DND-41 (cell line): ENCODE results near the gene NAA80.
A peak's percentile ranks its signal among the peaks of the same experiment; 100 is the strongest.

Source experiments
- ATAC-seq: fragments of 200-7000 bp; cut with Tn5 transposase; 3 replicates; pipeline ENCODE4 v1.9.1; 2021; ENCODE audit warnings: low read depth; ENCODE audit not compliant: insufficient read depth
- DNase-seq: peaks from one replicate; pipeline ENCODE4 v3.0.0-alpha.2; 2020
- H2AFZ ChIP-seq: 2 replicates; pipeline ENCODE4 v1.6.0; 2012; ENCODE audit warnings: low read depth, low read length
- H3K27ac ChIP-seq: 2 replicates; pipeline ENCODE4 v1.5.1; 2012; ENCODE audit warnings: low read length, inconsistent platforms
- H3K27me3 ChIP-seq: fragments of 200-600 bp; sonication (generic); 2 replicates; pipeline ENCODE4 v1.6.0; 2012; ENCODE audit warnings: low read length, mild to moderate bottlenecking, inconsistent platforms; ENCODE audit not compliant: insufficient read depth, poor library complexity
- H3K36me3 ChIP-seq: 2 replicates; pipeline ENCODE4 v1.5.1; 2012; ENCODE audit warnings: low read length, inconsistent platforms; ENCODE audit not compliant: insufficient read depth
- H3K4me1 ChIP-seq: 2 replicates; pipeline ENCODE4 v1.5.1; 2012; ENCODE audit warnings: mild to moderate bottlenecking, low read length; ENCODE audit not compliant: insufficient read depth
- H3K4me2 ChIP-seq: 2 replicates; pipeline ENCODE4 v1.6.0; 2012; ENCODE audit warnings: mild to moderate bottlenecking, moderate library complexity, low read length, inconsistent platforms; ENCODE audit not compliant: insufficient read depth
- H3K4me3 ChIP-seq, 2 experiments: fragments of 200-600 bp in 1 of 2; shearing (Covaris generic) in 1 of 2; 2 replicates each; pipeline ENCODE4 v1.5.1; 2012 to 2016; ENCODE audit warnings: inconsistent platforms in 2 of 2, low read length in 2 of 2, mild to moderate bottlenecking in 2 of 2, low read depth in 1 of 2, moderate library complexity in 1 of 2
- H3K79me2 ChIP-seq: 2 replicates; pipeline ENCODE4 v1.6.0; 2012; ENCODE audit warnings: low read length, inconsistent platforms; ENCODE audit not compliant: insufficient read depth
- H3K9ac ChIP-seq: 2 replicates; pipeline ENCODE4 v1.6.0; 2012; ENCODE audit warnings: low read depth, mild to moderate bottlenecking, inconsistent platforms, low read length, moderate library complexity
- H3K9me3 ChIP-seq: 2 replicates; pipeline ENCODE4 v1.5.1; 2012; ENCODE audit warnings: low read length, moderate library complexity, mild to moderate bottlenecking, inconsistent platforms; ENCODE audit not compliant: insufficient read depth, severe bottlenecking
- H4K20me1 ChIP-seq: 2 replicates; pipeline ENCODE4 v1.6.0; 2012; ENCODE audit warnings: low read length; ENCODE audit not compliant: insufficient read depth
- EZH2 ChIP-seq: IDR thresholded peaks from 3 replicates; pipeline ENCODE4 v1.6.1; 2012; ENCODE audit warnings: borderline replicate concordance, low read depth, mild to moderate bottlenecking, moderate library complexity, low read length, inconsistent platforms; ENCODE audit not compliant: severe bottlenecking
- TF ChIP-seq, protein P1 (sequence below): IDR thresholded peaks from 2 replicates; pipeline ENCODE4 v1.5.1; 2012; ENCODE audit warnings: borderline replicate concordance, low read length, moderate library complexity, mild to moderate bottlenecking; ENCODE audit not compliant: poor library complexity, severe bottlenecking; ENCODE audit errors: extremely low read depth

NAA80 gene

DNA sequence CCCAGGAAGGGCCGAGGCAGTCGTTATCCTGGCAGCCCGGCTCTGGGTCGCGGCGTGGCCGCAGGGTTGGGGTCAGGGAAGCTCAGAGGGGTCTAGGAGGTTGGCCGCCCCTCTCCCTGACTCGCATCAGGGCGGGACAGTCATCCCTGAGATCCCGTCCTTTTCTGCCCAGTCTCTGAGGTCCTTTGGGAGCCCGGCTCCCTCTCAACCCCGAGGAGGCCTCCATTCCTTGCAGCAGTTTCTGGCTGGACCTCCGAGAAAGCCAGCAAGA is 22.8 kb upstream of the NAA80 start:
- Histone ChIP-seq H3K27me3 (no peaks in the 10 kb centered on the region), H3K4me3 (peak overlapping the region in 1 of 2 experiments; percentile 74; a peak in 2 of 4 replicates), H3K27ac (peak overlapping the region; percentile 100), H2AFZ (peak overlapping the region; percentile 100), H3K4me1 (peaks cover 56% of the 10 kb centered on the region), H3K79me2 (peaks cover 37% of the 10 kb centered on the region), H4K20me1 (peaks cover 20% of the 10 kb centered on the region; the same call in 1 of the 2 replicates), H3K4me2 (peak overlapping the region; percentile 78), H3K9ac (peak overlapping the region; percentile 62), H3K9me3 (no peaks in the 10 kb centered on the region), H3K36me3 (peaks cover 56% of the 10 kb centered on the region)
- ATAC-seq (no peak), DNase-seq (no peak)
- TF ChIP-seq, protein P1, sequence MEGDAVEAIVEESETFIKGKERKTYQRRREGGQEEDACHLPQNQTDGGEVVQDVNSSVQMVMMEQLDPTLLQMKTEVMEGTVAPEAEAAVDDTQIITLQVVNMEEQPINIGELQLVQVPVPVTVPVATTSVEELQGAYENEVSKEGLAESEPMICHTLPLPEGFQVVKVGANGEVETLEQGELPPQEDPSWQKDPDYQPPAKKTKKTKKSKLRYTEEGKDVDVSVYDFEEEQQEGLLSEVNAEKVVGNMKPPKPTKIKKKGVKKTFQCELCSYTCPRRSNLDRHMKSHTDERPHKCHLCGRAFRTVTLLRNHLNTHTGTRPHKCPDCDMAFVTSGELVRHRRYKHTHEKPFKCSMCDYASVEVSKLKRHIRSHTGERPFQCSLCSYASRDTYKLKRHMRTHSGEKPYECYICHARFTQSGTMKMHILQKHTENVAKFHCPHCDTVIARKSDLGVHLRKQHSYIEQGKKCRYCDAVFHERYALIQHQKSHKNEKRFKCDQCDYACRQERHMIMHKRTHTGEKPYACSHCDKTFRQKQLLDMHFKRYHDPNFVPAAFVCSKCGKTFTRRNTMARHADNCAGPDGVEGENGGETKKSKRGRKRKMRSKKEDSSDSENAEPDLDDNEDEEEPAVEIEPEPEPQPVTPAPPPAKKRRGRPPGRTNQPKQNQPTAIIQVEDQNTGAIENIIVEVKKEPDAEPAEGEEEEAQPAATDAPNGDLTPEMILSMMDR = no peak
- no peak for TF ChIP-seq EZH2

DNA sequence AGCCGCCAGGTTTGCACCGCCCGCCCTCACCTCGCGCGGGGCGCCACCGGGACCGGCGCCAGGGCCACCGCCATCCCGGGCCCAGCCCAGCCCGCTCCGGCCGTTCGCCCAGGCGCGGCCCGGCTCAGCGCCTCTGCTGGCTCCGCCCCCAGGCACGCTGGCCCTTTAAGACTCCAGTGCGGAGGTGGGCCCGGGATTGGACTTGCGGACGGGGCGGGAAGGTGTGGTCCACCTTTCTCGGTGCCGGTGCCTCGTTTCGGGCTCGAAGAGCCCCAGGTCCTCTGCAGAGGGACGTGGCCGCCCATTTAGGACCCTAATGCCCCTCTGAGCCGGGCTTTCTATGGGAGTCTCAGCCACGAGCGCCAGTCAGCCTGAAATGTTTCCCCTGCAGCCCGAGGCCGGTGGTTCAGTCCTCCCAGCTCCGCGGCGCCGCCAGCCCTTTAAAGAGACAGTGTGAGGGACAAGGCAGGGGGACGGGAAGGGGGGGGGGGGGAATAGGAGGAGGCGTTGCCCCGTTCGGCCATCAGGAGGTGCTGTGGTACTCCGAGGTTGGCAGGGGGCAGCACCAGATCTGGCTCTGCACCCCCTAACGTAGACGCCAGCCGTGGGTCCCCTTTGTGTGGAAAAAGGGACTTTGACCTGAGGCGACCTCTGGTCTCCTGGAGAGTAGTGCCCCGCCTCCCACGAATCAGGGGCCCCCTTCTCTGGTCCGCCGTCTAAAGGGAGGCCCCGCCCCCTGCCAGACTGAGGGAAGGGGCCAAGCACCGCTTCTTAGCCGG is 22.3 kb upstream of the NAA80 start:
- Histone ChIP-seq H3K79me2 (peaks cover 32% of the 10 kb centered on the region), H3K27me3 (no peaks in the 10 kb centered on the region), H2AFZ (peak overlapping the region; percentile 100), H3K9me3 (no peaks in the 10 kb centered on the region), H3K4me3 (peak overlapping the region; percentile 44 to 74), H3K36me3 (peaks cover 57% of the 10 kb centered on the region), H3K9ac (peak overlapping the region; percentile 62), H4K20me1 (peaks cover 19% of the 10 kb centered on the region; the same call in 1 of the 2 replicates), H3K27ac (peak overlapping the region; percentile 100), H3K4me1 (peaks cover 51% of the 10 kb centered on the region), H3K4me2 (peak overlapping the region; percentile 78)
- peak; percentile 89 for DNase-seq
- TF ChIP-seq, protein P1 = peak; percentile 61
- no peak for TF ChIP-seq EZH2
- ATAC-seq = peak; percentile 85

DNA sequence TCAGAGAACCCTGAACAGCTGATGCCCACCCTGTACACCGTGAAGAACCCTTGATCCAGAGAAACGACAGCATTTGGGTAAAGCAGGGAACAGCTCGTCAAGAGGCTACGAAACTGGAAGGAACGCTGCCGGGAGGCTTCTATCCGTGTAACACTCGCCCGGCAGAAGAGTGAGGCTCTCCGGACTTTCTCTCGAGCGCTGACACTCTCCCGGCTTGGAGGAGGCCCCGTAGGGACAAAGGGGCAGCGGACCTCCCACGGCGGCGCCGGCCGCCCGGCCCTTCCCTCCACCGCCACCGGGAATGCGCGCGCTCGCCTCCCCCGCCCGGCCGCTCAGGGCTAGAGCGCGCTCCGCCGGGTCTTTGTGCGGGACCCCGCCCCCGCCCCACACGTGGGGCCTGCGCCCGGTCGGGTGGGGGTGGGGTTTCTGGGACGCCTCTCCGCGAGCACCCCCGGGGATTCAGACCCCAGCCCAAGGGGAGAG is 21.7 kb upstream of the NAA80 start:
- no peaks in the 10 kb centered on the region for H3K9me3 ChIP-seq
- ATAC-seq (peak; percentile 69), DNase-seq (peak; percentile 80)
- no peaks in the 10 kb centered on the region for H3K27me3 ChIP-seq
- H3K4me2 ChIP-seq = peak overlapping the region; percentile 78
- peak overlapping the region; percentile 100 for H2AFZ ChIP-seq
- peaks cover 56% of the 10 kb centered on the region for H3K36me3 ChIP-seq
- H4K20me1 ChIP-seq = peaks cover 19% of the 10 kb centered on the region; the same call in 1 of the 2 replicates
- no peak for TF ChIP-seq EZH2
- TF ChIP-seq, protein P1 = no peak
- peak overlapping the region; percentile 62 for H3K9ac ChIP-seq
- H3K79me2 ChIP-seq = peaks cover 25% of the 10 kb centered on the region
- peak overlapping the region; percentile 44 to 74 for H3K4me3 ChIP-seq
- peak overlapping the region; percentile 100 for H3K27ac ChIP-seq
- H3K4me1 ChIP-seq = peaks cover 45% of the 10 kb centered on the region
